ENCODE data around the gene TBC1D20. TPM values are rescaled to one million over a fixed set of nuclear protein-coding genes. Genes with fewer than 3 reads are reported as not detected.

TBC1D20 gene
- total RNA-seq, 1 experiment from 2014 or later = 42.1 TPM

DNA sequence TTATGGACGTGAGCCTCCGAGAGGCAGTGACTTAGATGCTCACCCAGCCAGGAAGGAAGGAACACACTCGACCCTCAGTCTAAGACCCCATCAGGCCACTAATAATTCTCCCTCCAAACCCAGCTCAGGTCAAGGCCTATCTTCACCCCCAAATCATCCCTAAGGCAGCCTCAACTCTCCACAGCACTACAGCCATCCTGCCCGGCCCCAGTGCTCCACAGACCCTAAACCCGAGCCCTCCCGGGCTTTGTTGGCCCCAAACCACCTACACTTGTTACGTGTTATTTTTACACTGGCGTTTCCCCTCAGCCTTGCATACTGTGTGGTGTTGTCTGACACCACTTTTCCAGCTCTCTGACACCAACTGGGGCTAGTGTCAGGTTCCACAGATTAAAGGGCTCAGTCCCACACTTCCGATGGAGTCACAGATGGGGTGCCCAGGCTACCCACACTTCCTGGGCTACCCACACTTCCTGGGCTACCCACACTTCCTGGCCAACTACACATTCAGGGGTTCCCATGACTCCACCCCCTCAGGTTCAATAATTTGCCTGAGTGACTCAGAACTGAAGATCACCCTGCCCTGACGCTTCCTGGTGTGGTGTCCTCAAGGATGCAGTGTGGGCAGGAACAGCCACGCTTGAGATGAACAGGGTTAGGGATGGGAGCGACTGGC is 28.9 kb downstream of the TBC1D20 start:
- no peak overlapping the region for H3K27ac ChIP-seq (ENCODE audit: low read length)
- no peak for ATAC-seq
- peak; percentile 15; the same call in 1 of the 2 replicates for TF ChIP-seq POLR2AphosphoS5 (IDR thresholded peaks at IDR 0.05; ENCODE audit: low read depth, low read length)
- TF ChIP-seq SIN3A (IDR thresholded peaks at IDR 0.05; ENCODE audit: borderline replicate concordance, insufficient read depth, low read depth, low read length) = no peak
- no peaks in the 10 kb centered on the region for H3K4me1 ChIP-seq (ENCODE audit: control insufficient read depth, insufficient read depth, low read length)
- no TSS peak for BruUV-seq (replicated peaks)
- DNase-seq (ENCODE audit: low read depth, low spot score) = no peak
- POLR2A ChIA-PET = no interaction called here
- no peaks in the 10 kb centered on the region for H3K9me3 ChIP-seq (ENCODE audit: control insufficient read depth, insufficient read depth, low read depth, low read length)
- H3K27me3 ChIP-seq (ENCODE audit: control insufficient read depth, insufficient read depth, low read length) = no peaks in the 10 kb centered on the region
- no peak overlapping the region for H3K4me3 ChIP-seq (ENCODE audit: low read depth in 2 of 2, low read length in 2 of 2)
- H3K36me3 ChIP-seq (ENCODE audit: control insufficient read depth, insufficient read depth, low read length) = peaks cover 4% of the 10 kb centered on the region; the same call in 1 of the 2 replicates
- intact Hi-C loops (cut with micrococcal nuclease; ENCODE audit: unreplicated experiment) = loop anchor here (5.0 kb wide), 1 partner anchor 81 kb away; no protein-coding TSS in a partner anchor
- CTCF ChIA-PET = no interaction called here
- in situ Hi-C loops (cut with HindIII; ENCODE audit: low pct_unique_long_range_greater_than_20kb, low sequenced_read_pairs) = no loop called here

DNA sequence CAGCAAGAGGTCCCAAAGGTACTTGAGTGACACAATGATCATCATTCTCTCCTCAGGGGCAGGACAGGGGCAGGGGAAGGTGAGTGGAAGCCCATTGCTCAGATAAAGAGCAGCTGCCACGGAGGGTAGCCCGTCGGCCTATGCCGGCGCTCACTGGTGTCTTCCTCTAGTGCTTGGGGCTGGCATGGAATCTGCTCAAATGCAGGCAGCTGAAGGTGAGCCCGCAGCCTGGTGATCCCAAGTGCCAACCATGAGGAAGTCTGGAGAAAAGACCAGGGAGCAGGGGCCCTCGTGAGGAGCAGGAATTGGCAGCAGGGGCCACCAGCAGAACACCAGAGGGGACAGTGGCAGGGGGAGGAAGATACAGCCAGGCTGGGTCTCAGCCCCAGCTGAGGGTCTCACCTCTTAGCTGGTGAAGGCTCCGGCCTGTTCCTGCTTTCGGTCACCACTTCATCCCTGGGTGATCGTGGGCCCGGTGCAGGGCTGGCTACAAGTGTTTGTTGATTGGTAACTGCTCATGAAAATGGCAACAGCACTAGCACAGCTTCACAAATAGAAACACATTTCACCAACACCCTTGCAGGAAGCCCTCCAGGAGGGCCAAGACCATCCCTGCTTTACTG is 29.5 kb downstream of the TBC1D20 start:
- in situ Hi-C loops (cut with HindIII; ENCODE audit: low pct_unique_long_range_greater_than_20kb, low sequenced_read_pairs) (no loop called here), intact Hi-C loops (cut with micrococcal nuclease; ENCODE audit: unreplicated experiment) (loop anchor here (5.0 kb wide), 1 partner anchor 80 kb away; no protein-coding TSS in a partner anchor)
- ATAC-seq (no peak), DNase-seq (ENCODE audit: low read depth, low spot score) (no peak)
- Histone ChIP-seq H3K4me1 (ENCODE audit: control insufficient read depth, insufficient read depth, low read length) (no peaks in the 10 kb centered on the region), H3K27me3 (ENCODE audit: control insufficient read depth, insufficient read depth, low read length) (no peaks in the 10 kb centered on the region), H3K36me3 (ENCODE audit: control insufficient read depth, insufficient read depth, low read length) (0 out of 2 replicates have a peak, but pooled peaks cover 4% of the 10 kb centered on the region), H3K4me3 (ENCODE audit: low read depth in 2 of 2, low read length in 2 of 2) (no peak overlapping the region), H3K27ac (ENCODE audit: low read length) (no peak overlapping the region), H3K9me3 (ENCODE audit: control insufficient read depth, insufficient read depth, low read depth, low read length) (no peaks in the 10 kb centered on the region)
- POLR2A ChIA-PET = interaction anchor here (0.5 kb wide), 1 partner anchor 93 kb away, joined by 8 read pairs; no protein-coding TSS in a partner anchor
- no TSS peak for BruUV-seq (replicated peaks)
- TF ChIP-seq POLR2AphosphoS5 (IDR thresholded peaks at IDR 0.05; ENCODE audit: low read depth, low read length) (no peak; the same call in 1 of the 2 replicates), SIN3A (IDR thresholded peaks at IDR 0.05; ENCODE audit: borderline replicate concordance, insufficient read depth, low read depth, low read length) (no peak), TCF7L2 (IDR thresholded peaks at IDR 0.05; ENCODE audit: low read depth, low read length) (no peak)
- TF ChIP-seq, protein P1, sequence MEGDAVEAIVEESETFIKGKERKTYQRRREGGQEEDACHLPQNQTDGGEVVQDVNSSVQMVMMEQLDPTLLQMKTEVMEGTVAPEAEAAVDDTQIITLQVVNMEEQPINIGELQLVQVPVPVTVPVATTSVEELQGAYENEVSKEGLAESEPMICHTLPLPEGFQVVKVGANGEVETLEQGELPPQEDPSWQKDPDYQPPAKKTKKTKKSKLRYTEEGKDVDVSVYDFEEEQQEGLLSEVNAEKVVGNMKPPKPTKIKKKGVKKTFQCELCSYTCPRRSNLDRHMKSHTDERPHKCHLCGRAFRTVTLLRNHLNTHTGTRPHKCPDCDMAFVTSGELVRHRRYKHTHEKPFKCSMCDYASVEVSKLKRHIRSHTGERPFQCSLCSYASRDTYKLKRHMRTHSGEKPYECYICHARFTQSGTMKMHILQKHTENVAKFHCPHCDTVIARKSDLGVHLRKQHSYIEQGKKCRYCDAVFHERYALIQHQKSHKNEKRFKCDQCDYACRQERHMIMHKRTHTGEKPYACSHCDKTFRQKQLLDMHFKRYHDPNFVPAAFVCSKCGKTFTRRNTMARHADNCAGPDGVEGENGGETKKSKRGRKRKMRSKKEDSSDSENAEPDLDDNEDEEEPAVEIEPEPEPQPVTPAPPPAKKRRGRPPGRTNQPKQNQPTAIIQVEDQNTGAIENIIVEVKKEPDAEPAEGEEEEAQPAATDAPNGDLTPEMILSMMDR (IDR thresholded peaks at IDR 0.05) = no peak
- TF ChIP-seq, protein P2, sequence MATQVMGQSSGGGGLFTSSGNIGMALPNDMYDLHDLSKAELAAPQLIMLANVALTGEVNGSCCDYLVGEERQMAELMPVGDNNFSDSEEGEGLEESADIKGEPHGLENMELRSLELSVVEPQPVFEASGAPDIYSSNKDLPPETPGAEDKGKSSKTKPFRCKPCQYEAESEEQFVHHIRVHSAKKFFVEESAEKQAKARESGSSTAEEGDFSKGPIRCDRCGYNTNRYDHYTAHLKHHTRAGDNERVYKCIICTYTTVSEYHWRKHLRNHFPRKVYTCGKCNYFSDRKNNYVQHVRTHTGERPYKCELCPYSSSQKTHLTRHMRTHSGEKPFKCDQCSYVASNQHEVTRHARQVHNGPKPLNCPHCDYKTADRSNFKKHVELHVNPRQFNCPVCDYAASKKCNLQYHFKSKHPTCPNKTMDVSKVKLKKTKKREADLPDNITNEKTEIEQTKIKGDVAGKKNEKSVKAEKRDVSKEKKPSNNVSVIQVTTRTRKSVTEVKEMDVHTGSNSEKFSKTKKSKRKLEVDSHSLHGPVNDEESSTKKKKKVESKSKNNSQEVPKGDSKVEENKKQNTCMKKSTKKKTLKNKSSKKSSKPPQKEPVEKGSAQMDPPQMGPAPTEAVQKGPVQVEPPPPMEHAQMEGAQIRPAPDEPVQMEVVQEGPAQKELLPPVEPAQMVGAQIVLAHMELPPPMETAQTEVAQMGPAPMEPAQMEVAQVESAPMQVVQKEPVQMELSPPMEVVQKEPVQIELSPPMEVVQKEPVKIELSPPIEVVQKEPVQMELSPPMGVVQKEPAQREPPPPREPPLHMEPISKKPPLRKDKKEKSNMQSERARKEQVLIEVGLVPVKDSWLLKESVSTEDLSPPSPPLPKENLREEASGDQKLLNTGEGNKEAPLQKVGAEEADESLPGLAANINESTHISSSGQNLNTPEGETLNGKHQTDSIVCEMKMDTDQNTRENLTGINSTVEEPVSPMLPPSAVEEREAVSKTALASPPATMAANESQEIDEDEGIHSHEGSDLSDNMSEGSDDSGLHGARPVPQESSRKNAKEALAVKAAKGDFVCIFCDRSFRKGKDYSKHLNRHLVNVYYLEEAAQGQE (IDR thresholded peaks at IDR 0.05; ENCODE audit: insufficient read depth in 1 of 2, low read depth in 2 of 2, low read length in 1 of 2) = no peak
- CTCF ChIA-PET = no interaction called here
